Measurements from ENCODE around the gene GRIP1. TPM values are rescaled to one million over a fixed set of nuclear protein-coding genes. Genes with fewer than 3 reads are reported as not detected.

GRIP1 gene
- total RNA-seq, 1 experiment from 2014 or later, result 22.5 TPM

DNA sequence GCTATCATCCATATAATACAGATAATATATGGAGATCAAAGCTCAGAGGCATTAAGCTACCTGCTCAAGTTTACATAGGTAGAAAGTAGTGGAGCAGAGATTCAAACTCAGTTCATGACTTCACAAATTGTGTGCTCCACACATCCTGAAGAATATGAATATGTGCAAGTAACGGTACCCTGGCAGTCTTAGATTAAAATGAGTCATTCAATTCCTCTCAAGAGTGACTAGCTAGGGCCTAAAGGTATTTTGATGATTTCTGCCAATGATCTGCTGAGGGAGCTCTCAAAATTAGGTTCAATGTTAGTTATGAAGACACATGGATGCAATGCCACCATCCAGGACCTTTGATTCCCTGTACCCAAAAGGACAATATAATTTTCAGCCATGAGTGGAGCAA, 58.9 kb downstream of the GRIP1 start (continued):
- TF ChIP-seq STAT6 (CRISPR knock-in tag; conservative IDR thresholded peaks at IDR 0.05; ENCODE audit: low read depth), result no peak

DNA sequence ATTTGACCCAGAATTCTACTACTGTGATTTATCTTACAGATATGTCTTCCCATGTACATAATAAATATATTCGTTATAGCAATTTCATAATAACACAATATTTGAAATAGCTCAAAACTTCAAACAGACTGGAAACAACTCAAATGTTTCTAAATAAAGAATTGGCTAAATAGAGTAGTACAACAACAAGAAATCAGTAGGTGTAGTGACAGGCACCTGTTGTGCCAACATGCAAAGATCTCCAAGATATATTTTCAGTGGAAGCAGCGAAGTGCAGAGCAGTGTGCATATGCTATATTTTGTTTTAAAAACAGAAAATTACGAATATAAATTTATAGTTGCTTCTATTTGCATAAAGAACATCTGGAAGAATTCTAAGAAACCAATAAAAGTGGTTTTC, 60.9 kb downstream of the GRIP1 start:
- Mint-ChIP-seq H3K9me3 (no peaks in the 10 kb centered on the region), H3K4me1 (peaks cover 46% of the 10 kb centered on the region), H3K4me3 (no peak overlapping the region), H3K27me3 (ENCODE audit: low read depth) (no peaks in the 10 kb centered on the region), H3K36me3 (no peaks in the 10 kb centered on the region), H3K27ac (no peak overlapping the region)
- ChIA-PET POLR2A (no interaction called here), CTCF (no interaction called here)
- TF ChIP-seq EMX1 (CRISPR knock-in tag; IDR thresholded peaks at IDR 0.05) (no peak), FOXJ3 (CRISPR knock-in tag; IDR thresholded peaks at IDR 0.05; ENCODE audit: borderline replicate concordance) (no peak), SOX15 (CRISPR knock-in tag; IDR thresholded peaks at IDR 0.05) (no peak), OVOL2 (CRISPR knock-in tag; IDR thresholded peaks at IDR 0.05; ENCODE audit: borderline replicate concordance) (no peak), ZNF396 (CRISPR knock-in tag; IDR thresholded peaks at IDR 0.05; ENCODE audit: borderline replicate concordance) (no peak)
- TF ChIP-seq, protein P1, sequence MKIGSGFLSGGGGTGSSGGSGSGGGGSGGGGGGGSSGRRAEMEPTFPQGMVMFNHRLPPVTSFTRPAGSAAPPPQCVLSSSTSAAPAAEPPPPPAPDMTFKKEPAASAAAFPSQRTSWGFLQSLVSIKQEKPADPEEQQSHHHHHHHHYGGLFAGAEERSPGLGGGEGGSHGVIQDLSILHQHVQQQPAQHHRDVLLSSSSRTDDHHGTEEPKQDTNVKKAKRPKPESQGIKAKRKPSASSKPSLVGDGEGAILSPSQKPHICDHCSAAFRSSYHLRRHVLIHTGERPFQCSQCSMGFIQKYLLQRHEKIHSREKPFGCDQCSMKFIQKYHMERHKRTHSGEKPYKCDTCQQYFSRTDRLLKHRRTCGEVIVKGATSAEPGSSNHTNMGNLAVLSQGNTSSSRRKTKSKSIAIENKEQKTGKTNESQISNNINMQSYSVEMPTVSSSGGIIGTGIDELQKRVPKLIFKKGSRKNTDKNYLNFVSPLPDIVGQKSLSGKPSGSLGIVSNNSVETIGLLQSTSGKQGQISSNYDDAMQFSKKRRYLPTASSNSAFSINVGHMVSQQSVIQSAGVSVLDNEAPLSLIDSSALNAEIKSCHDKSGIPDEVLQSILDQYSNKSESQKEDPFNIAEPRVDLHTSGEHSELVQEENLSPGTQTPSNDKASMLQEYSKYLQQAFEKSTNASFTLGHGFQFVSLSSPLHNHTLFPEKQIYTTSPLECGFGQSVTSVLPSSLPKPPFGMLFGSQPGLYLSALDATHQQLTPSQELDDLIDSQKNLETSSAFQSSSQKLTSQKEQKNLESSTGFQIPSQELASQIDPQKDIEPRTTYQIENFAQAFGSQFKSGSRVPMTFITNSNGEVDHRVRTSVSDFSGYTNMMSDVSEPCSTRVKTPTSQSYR (CRISPR knock-in tag; IDR thresholded peaks at IDR 0.05), result no peak
- TF ChIP-seq, protein P2, sequence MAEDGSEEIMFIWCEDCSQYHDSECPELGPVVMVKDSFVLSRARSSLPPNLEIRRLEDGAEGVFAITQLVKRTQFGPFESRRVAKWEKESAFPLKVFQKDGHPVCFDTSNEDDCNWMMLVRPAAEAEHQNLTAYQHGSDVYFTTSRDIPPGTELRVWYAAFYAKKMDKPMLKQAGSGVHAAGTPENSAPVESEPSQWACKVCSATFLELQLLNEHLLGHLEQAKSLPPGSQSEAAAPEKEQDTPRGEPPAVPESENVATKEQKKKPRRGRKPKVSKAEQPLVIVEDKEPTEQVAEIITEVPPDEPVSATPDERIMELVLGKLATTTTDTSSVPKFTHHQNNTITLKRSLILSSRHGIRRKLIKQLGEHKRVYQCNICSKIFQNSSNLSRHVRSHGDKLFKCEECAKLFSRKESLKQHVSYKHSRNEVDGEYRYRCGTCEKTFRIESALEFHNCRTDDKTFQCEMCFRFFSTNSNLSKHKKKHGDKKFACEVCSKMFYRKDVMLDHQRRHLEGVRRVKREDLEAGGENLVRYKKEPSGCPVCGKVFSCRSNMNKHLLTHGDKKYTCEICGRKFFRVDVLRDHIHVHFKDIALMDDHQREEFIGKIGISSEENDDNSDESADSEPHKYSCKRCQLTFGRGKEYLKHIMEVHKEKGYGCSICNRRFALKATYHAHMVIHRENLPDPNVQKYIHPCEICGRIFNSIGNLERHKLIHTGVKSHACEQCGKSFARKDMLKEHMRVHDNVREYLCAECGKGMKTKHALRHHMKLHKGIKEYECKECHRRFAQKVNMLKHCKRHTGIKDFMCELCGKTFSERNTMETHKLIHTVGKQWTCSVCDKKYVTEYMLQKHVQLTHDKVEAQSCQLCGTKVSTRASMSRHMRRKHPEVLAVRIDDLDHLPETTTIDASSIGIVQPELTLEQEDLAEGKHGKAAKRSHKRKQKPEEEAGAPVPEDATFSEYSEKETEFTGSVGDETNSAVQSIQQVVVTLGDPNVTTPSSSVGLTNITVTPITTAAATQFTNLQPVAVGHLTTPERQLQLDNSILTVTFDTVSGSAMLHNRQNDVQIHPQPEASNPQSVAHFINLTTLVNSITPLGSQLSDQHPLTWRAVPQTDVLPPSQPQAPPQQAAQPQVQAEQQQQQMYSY (CRISPR knock-in tag; IDR thresholded peaks at IDR 0.05), result no peak
- TF ChIP-seq, protein P3, sequence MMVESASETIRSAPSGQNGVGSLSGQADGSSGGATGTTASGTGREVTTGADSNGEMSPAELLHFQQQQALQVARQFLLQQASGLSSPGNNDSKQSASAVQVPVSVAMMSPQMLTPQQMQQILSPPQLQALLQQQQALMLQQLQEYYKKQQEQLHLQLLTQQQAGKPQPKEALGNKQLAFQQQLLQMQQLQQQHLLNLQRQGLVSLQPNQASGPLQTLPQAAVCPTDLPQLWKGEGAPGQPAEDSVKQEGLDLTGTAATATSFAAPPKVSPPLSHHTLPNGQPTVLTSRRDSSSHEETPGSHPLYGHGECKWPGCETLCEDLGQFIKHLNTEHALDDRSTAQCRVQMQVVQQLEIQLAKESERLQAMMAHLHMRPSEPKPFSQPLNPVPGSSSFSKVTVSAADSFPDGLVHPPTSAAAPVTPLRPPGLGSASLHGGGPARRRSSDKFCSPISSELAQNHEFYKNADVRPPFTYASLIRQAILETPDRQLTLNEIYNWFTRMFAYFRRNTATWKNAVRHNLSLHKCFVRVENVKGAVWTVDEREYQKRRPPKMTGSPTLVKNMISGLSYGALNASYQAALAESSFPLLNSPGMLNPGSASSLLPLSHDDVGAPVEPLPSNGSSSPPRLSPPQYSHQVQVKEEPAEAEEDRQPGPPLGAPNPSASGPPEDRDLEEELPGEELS (CRISPR knock-in tag; IDR thresholded peaks at IDR 0.05), result no peak
- TF ChIP-seq, protein P4, sequence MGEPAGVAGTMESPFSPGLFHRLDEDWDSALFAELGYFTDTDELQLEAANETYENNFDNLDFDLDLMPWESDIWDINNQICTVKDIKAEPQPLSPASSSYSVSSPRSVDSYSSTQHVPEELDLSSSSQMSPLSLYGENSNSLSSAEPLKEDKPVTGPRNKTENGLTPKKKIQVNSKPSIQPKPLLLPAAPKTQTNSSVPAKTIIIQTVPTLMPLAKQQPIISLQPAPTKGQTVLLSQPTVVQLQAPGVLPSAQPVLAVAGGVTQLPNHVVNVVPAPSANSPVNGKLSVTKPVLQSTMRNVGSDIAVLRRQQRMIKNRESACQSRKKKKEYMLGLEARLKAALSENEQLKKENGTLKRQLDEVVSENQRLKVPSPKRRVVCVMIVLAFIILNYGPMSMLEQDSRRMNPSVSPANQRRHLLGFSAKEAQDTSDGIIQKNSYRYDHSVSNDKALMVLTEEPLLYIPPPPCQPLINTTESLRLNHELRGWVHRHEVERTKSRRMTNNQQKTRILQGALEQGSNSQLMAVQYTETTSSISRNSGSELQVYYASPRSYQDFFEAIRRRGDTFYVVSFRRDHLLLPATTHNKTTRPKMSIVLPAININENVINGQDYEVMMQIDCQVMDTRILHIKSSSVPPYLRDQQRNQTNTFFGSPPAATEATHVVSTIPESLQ (CRISPR knock-in tag; IDR thresholded peaks at IDR 0.05), result no peak
- TF ChIP-seq, protein P5, sequence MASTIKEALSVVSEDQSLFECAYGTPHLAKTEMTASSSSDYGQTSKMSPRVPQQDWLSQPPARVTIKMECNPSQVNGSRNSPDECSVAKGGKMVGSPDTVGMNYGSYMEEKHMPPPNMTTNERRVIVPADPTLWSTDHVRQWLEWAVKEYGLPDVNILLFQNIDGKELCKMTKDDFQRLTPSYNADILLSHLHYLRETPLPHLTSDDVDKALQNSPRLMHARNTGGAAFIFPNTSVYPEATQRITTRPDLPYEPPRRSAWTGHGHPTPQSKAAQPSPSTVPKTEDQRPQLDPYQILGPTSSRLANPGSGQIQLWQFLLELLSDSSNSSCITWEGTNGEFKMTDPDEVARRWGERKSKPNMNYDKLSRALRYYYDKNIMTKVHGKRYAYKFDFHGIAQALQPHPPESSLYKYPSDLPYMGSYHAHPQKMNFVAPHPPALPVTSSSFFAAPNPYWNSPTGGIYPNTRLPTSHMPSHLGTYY (CRISPR knock-in tag; IDR thresholded peaks at IDR 0.05), result no peak
- DNase-seq (ENCODE audit: low spot score) (no peak), ATAC-seq (no peak)

All from WTC11 (cell line).